MM.1S (cell line): ENCODE data around the gene KANK4.
"Not testable (repeated sequence)": the region's sequence is repeated elsewhere in the genome, so short reads cannot be mapped to it uniquely, and the experiment has no call there.

Source experiments
- DNase-seq: peaks from one replicate; pipeline ENCODE4 v3.0.0-alpha.2; 2015
- H2AFZ ChIP-seq: fragments of 300-600 bp; sonication (generic); 2 replicates; pipeline ENCODE4 v1.6.0; 2016; ENCODE audit warnings: antibody characterized with exemption, low read length
- H3F3A ChIP-seq: fragments of 300-600 bp; sonication (generic); 2 replicates; pipeline ENCODE4 v1.6.1; 2016; ENCODE audit warnings: mild to moderate bottlenecking, antibody characterized with exemption, low read length, moderate library complexity, mixed read lengths; ENCODE audit not compliant: insufficient read depth
- H3K27ac ChIP-seq: fragments of 300-600 bp; sonication (generic); 2 replicates; pipeline ENCODE4 v1.5.1; 2016; ENCODE audit warnings: mild to moderate bottlenecking, low read length
- H3K27me3 ChIP-seq: fragments of 300-600 bp; sonication (generic); replicated peaks from 2 replicates; pipeline ENCODE4 v1.6.0; 2016; ENCODE audit warnings: low read length; ENCODE audit not compliant: insufficient read depth
- H3K36me3 ChIP-seq: fragments of 300-600 bp; sonication (generic); replicated peaks from 2 replicates; pipeline ENCODE4 v1.6.1; 2016; ENCODE audit warnings: mild to moderate bottlenecking, low read length, mixed read lengths; ENCODE audit not compliant: insufficient read depth
- H3K4me1 ChIP-seq: fragments of 300-600 bp; sonication (generic); 2 replicates; pipeline ENCODE4 v1.6.1; 2016; ENCODE audit warnings: low read length, mixed read lengths
- H3K4me2 ChIP-seq: fragments of 300-600 bp; sonication (generic); 2 replicates; pipeline ENCODE4 v1.6.0; 2016; ENCODE audit warnings: low read depth, low read length
- H3K4me3 ChIP-seq: fragments of 300-600 bp; sonication (generic); 2 replicates; pipeline ENCODE4 v1.5.1; 2016; ENCODE audit warnings: low read length, mixed read lengths
- H3K79me2 ChIP-seq: fragments of 300-600 bp; sonication (generic); 2 replicates; pipeline ENCODE4 v1.6.1; 2016; ENCODE audit warnings: mixed run types, low read length, mixed read lengths
- H3K9ac ChIP-seq: fragments of 300-600 bp; sonication (generic); 2 replicates; pipeline ENCODE4 v1.6.1; 2016; ENCODE audit warnings: low read length, mixed read lengths
- H3K9me2 ChIP-seq: fragments of 300-600 bp; sonication (generic); replicated peaks from 2 replicates; pipeline ENCODE4 v1.6.1; 2016; ENCODE audit warnings: mild to moderate bottlenecking, low read length, mixed read lengths; ENCODE audit not compliant: insufficient read depth
- H3K9me3 ChIP-seq: fragments of 300-600 bp; sonication (generic); replicated peaks from 2 replicates; pipeline ENCODE4 v1.6.1; 2016; ENCODE audit warnings: mild to moderate bottlenecking, low read length, mixed read lengths; ENCODE audit not compliant: insufficient read depth
- H4K20me1 ChIP-seq: fragments of 300-600 bp; sonication (generic); 2 replicates; pipeline ENCODE4 v1.6.1; 2016; ENCODE audit warnings: mild to moderate bottlenecking, low read length, moderate library complexity, mixed read lengths; ENCODE audit not compliant: insufficient read depth
- CTCF ChIP-seq: fragments of 300-600 bp; sonication (generic); IDR thresholded peaks from 2 replicates; pipeline ENCODE4 v1.5.1; 2016; ENCODE audit warnings: antibody characterized with exemption, low read length, mixed read lengths
- EZH2 ChIP-seq: fragments of 300-600 bp; sonication (generic); optimal IDR thresholded peaks from 2 replicates; pipeline ENCODE3; 2017; ENCODE audit warnings: low read depth, mild to moderate bottlenecking, antibody characterized with exemption, low read length, mixed read lengths
- EZH2phosphoT487 ChIP-seq: fragments of 300-600 bp; sonication (generic); IDR thresholded peaks from 2 replicates; pipeline ENCODE4 v1.6.1; 2018; ENCODE audit warnings: antibody characterized with exemption, low read length

The KANK4 gene

GRCh38 chr1:62224182-62224581 is 95.1 kb downstream of the KANK4 start:
- no peaks in the 10 kb centered on the region for H3K27me3 ChIP-seq
- H3K9ac ChIP-seq = no peak overlapping the region
- H2AFZ ChIP-seq = no peak overlapping the region

GRCh38 chr1:62222321-62222720 is 96.9 kb downstream of the KANK4 start:
- Histone ChIP-seq H3K9ac (no peak overlapping the region), H3K4me3 (no peak overlapping the region)
- DNase-seq = no peak

More at GRCh38 chr1:62224182-62224581, 95.1 kb downstream of the KANK4 start:
- TF ChIP-seq CTCF = no peak
- TF ChIP-seq EZH2phosphoT487 = no peak
- TF ChIP-seq EZH2 = no peak
- Histone ChIP-seq H4K20me1 (no peaks in the 10 kb centered on the region), H3F3A (no peaks in the 10 kb centered on the region), H3K36me3 (no peaks in the 10 kb centered on the region), H3K79me2 (no peaks in the 10 kb centered on the region), H3K4me1 (no peaks in the 10 kb centered on the region), H3K9me2 (no peaks in the 10 kb centered on the region), H3K27ac (no peak overlapping the region), H3K4me2 (no peak overlapping the region), H3K4me3 (no peak overlapping the region), H3K9me3 (no peaks in the 10 kb centered on the region)
- no peak for DNase-seq

GRCh38 chr1:62221171-62221570 is 98.1 kb downstream of the KANK4 start:
- H2AFZ ChIP-seq = no peak overlapping the region
- no peaks in the 10 kb centered on the region for H3K79me2 ChIP-seq
- no peaks in the 10 kb centered on the region for H3K36me3 ChIP-seq
- no peaks in the 10 kb centered on the region for H3K9me3 ChIP-seq
- no peaks in the 10 kb centered on the region for H3K9me2 ChIP-seq
- DNase-seq = no peak
- no peaks in the 10 kb centered on the region for H3K4me1 ChIP-seq
- H3K4me2 ChIP-seq = no peak overlapping the region
- H3K27ac ChIP-seq = no peak overlapping the region
- no peak overlapping the region for H3K4me3 ChIP-seq
- no peak overlapping the region for H3K9ac ChIP-seq
- no peaks in the 10 kb centered on the region for H4K20me1 ChIP-seq
- H3K27me3 ChIP-seq = no peaks in the 10 kb centered on the region
- H3F3A ChIP-seq = no peaks in the 10 kb centered on the region
- TF ChIP-seq EZH2 (no peak), EZH2phosphoT487 (no peak), CTCF (no peak)

More at GRCh38 chr1:62222321-62222720, 96.9 kb downstream of the KANK4 start:
- Histone ChIP-seq H3K4me1 (no peaks in the 10 kb centered on the region), H3K27ac (no peak overlapping the region), H3K36me3 (no peaks in the 10 kb centered on the region), H3K9me2 (no peaks in the 10 kb centered on the region), H3K27me3 (no peaks in the 10 kb centered on the region), H3K9me3 (no peaks in the 10 kb centered on the region), H3F3A (no peaks in the 10 kb centered on the region), H3K79me2 (no peaks in the 10 kb centered on the region), H2AFZ (no peak overlapping the region), H4K20me1 (no peaks in the 10 kb centered on the region), H3K4me2 (no peak overlapping the region)
- TF ChIP-seq CTCF (no peak), EZH2 (no peak), EZH2phosphoT487 (no peak)

- not testable (repeated sequence) for H3K27ac ChIP-seq, H3K9ac ChIP-seq, DNase-seq
These were observed 98.8 kb downstream of the KANK4 start for GRCh38 chr1:62220456-62220855.

More at GRCh38 chr1:62220456-62220855, 98.8 kb downstream of the KANK4 start:
- not testable (repeated sequence) for H3K4me2 ChIP-seq, H3K4me1 ChIP-seq, H3K4me3 ChIP-seq, H3K9me2 ChIP-seq, H3K36me3 ChIP-seq, H3K9me3 ChIP-seq, H3K27me3 ChIP-seq, H2AFZ ChIP-seq, H3F3A ChIP-seq, H3K79me2 ChIP-seq, H4K20me1 ChIP-seq
